SK-N-SH (cell line): ENCODE measurements around the gene TFDP2. TPM values are rescaled to one million over a fixed set of nuclear protein-coding genes. Genes with fewer than 3 reads are reported as not detected.

ENCODE experiments used
- CTCF ChIA-PET: fragments of 300-600, 350-600 bp; formaldehyde crosslinking; extraction: SDS; loops from one replicate; lab custom pipeline; 2021; lab: Yijun Ruan, JAX
- POLR2A ChIA-PET: fragments of 350-600 bp; sonication (Branson Sonifier 250); formaldehyde crosslinking; extraction: SDS; loops from one replicate; lab custom pipeline; 2020; ENCODE audit warnings: antibody characterized with exemption, inconsistent platforms; lab: Yijun Ruan, JAX
- DNase-seq: peaks from one replicate; pipeline ENCODE4 v3.0.0; 2012
- H2AFZ ChIP-seq: fragments of 200-600 bp; sonication (generic); 2 replicates; pipeline ENCODE4 v1.8.1; 2016; ENCODE audit warnings: antibody characterized with exemption, mild to moderate bottlenecking, low read depth
- H3F3A ChIP-seq: fragments of 200-600 bp; sonication (generic); replicated peaks from 2 replicates; pipeline ENCODE3; 2016; ENCODE audit warnings: antibody characterized with exemption, mild to moderate bottlenecking; ENCODE audit not compliant: insufficient read depth
- H3K27ac ChIP-seq, 2 experiments: fragments of 200-500 bp in 1 of 2; fragments of 200-600 bp in 1 of 2; sonication (Bioruptor generic) in 1 of 2; sonication (generic), shearing (Covaris generic) in 1 of 2; 2 replicates each; pipeline versions ENCODE4 v1.5.1 to v1.6.1; 2014 to 2016; ENCODE audit warnings: low read depth in 2 of 2, inconsistent platforms in 1 of 2, low read length in 1 of 2, mild to moderate bottlenecking in 1 of 2, mixed read lengths in 1 of 2
- H3K27me3 ChIP-seq: fragments of 200-600 bp; sonication (generic), shearing (Covaris generic); 2 replicates; pipeline ENCODE4 v1.6.1; 2016; ENCODE audit warnings: mixed run types; ENCODE audit not compliant: insufficient read depth
- H3K36me3 ChIP-seq, 2 experiments: fragments of 200-500 bp in 1 of 2; fragments of 200-600 bp in 1 of 2; sonication (Bioruptor generic) in 1 of 2; sonication (generic) in 1 of 2; replicated peaks in 1 of 2; 2 replicates each; pipeline versions ENCODE3 to v1.5.1; 2014 to 2016; ENCODE audit warnings: low read length in 1 of 2, mild to moderate bottlenecking in 1 of 2; ENCODE audit not compliant: insufficient read depth in 2 of 2, control insufficient read depth in 1 of 2
- H3K4me1 ChIP-seq, 2 experiments: fragments of 200-500 bp in 1 of 2; fragments of 200-600 bp in 1 of 2; sonication (Bioruptor generic) in 1 of 2; sonication (generic), shearing (Covaris generic) in 1 of 2; 2 replicates each; pipeline versions ENCODE4 v1.5.1 to v1.6.1; 2014 to 2016; ENCODE audit warnings: low read depth in 1 of 2, low read length in 1 of 2, mixed run types in 1 of 2; ENCODE audit not compliant: insufficient read depth in 2 of 2, control insufficient read depth in 1 of 2
- H3K4me2 ChIP-seq: fragments of 200-600 bp; sonication (generic), shearing (Covaris generic); 2 replicates; pipeline ENCODE4 v1.6.1; 2017; ENCODE audit warnings: mixed run types
- H3K4me3 ChIP-seq, 2 experiments: fragments of 200-500 bp in 1 of 2; fragments of 200-600 bp in 1 of 2; sonication (Bioruptor generic) in 1 of 2; sonication (generic), shearing (Covaris generic) in 1 of 2; 2 replicates each; pipeline versions ENCODE4 v1.5.1 to v1.8.1; 2014 to 2016; ENCODE audit warnings: low read depth in 2 of 2, inconsistent platforms in 1 of 2, low read length in 1 of 2, mild to moderate bottlenecking in 1 of 2, mixed read lengths in 1 of 2, moderate library complexity in 1 of 2
- H3K79me2 ChIP-seq: fragments of 200-600 bp; sonication (generic); 2 replicates; pipeline ENCODE4 v1.8.1; 2017; ENCODE audit warnings: mild to moderate bottlenecking; ENCODE audit not compliant: insufficient read depth
- H3K9ac ChIP-seq: fragments of 200-600 bp; sonication (generic); 2 replicates; pipeline ENCODE4 v1.6.1; 2017; ENCODE audit warnings: mixed run types
- H3K9me2 ChIP-seq: fragments of 200-600 bp; sonication (generic); 2 replicates; pipeline ENCODE4 v1.6.1; 2017; ENCODE audit warnings: mixed run types
- H3K9me3 ChIP-seq: fragments of 200-600 bp; sonication (generic); 2 replicates; pipeline ENCODE4 v1.6.1; 2017; ENCODE audit warnings: mixed run types, mild to moderate bottlenecking, moderate library complexity
- H4K20me1 ChIP-seq: fragments of 200-600 bp; sonication (generic); 2 replicates; pipeline ENCODE4 v1.6.1; 2017; ENCODE audit warnings: mild to moderate bottlenecking, mixed run types; ENCODE audit not compliant: insufficient read depth
- CHD2 ChIP-seq: fragments of 150-350 bp; IDR thresholded peaks from 2 replicates; pipeline ENCODE4 v1.6.1; 2018; ENCODE audit warnings: low read length; ENCODE audit not compliant: partially characterized antibody
- CTCF ChIP-seq: fragments of 200-600 bp; sonication (generic); IDR thresholded peaks from 2 replicates; pipeline ENCODE4 v1.6.1; 2017; ENCODE audit warnings: antibody characterized with exemption, mild to moderate bottlenecking, moderate library complexity
- ELF1 ChIP-seq: IDR thresholded peaks from 2 replicates; pipeline ENCODE4 v1.4.0; 2012
- EP300 ChIP-seq, 2 experiments: IDR thresholded peaks; 2 replicates each; pipeline versions ENCODE4 v1.4.0 to v1.6.1; 2012; ENCODE audit warnings: borderline replicate concordance in 1 of 2, low read depth in 1 of 2, low read length in 1 of 2
- EZH2phosphoT487 ChIP-seq: fragments of 200-600 bp; sonication (generic); IDR thresholded peaks from 2 replicates; pipeline ENCODE4 v1.6.1; 2017; ENCODE audit warnings: low read depth, mixed run types, mild to moderate bottlenecking, antibody characterized with exemption, moderate library complexity, borderline replicate concordance
- FOSL2 ChIP-seq: IDR thresholded peaks from 2 replicates; pipeline ENCODE4 v1.4.0; 2012; ENCODE audit warnings: low read depth, mild to moderate bottlenecking, moderate library complexity, borderline replicate concordance
- GABPA ChIP-seq: IDR thresholded peaks from 2 replicates; pipeline ENCODE4 v1.4.0; 2012; ENCODE audit warnings: low read depth, mild to moderate bottlenecking
- MAX ChIP-seq: IDR thresholded peaks from 2 replicates; pipeline ENCODE4 v1.4.0; 2012; ENCODE audit warnings: low read depth
- MEF2A ChIP-seq: IDR thresholded peaks from 2 replicates; pipeline ENCODE4 v1.4.0; 2012; ENCODE audit warnings: low read depth, borderline replicate concordance
- MXI1 ChIP-seq: IDR thresholded peaks from 2 replicates; pipeline ENCODE4 v1.6.1; 2012; ENCODE audit warnings: mild to moderate bottlenecking, low read depth, low read length, improper control_type of control experiment
- NFIC ChIP-seq: IDR thresholded peaks from 2 replicates; pipeline ENCODE4 v1.4.0; 2012; ENCODE audit warnings: borderline replicate concordance
- POLR2AphosphoS5 ChIP-seq: IDR thresholded peaks from 2 replicates; pipeline ENCODE4 v1.6.1; 2012; ENCODE audit warnings: low read depth, low read length
- RCOR1 ChIP-seq: fragments of 150-350 bp; IDR thresholded peaks from 2 replicates; pipeline ENCODE4 v1.6.1; 2017; ENCODE audit warnings: antibody characterized with exemption, low read length
- REST ChIP-seq: IDR thresholded peaks from 2 replicates; pipeline ENCODE4 v1.6.1; 2012; ENCODE audit warnings: mild to moderate bottlenecking, low read depth, low read length, moderate library complexity
- RFX5 ChIP-seq: IDR thresholded peaks from 2 replicates; pipeline ENCODE4 v1.6.1; 2012; ENCODE audit warnings: mild to moderate bottlenecking, improper control_type of control experiment, low read length
- RXRA ChIP-seq: IDR thresholded peaks from 2 replicates; pipeline ENCODE4 v1.4.0; 2012; ENCODE audit warnings: low read depth, mild to moderate bottlenecking, borderline replicate concordance
- SMC3 ChIP-seq: IDR thresholded peaks from 2 replicates; pipeline ENCODE4 v1.6.1; 2012; ENCODE audit warnings: low read depth, low read length, improper control_type of control experiment
- TAF1 ChIP-seq: IDR thresholded peaks from 2 replicates; pipeline ENCODE4 v1.6.1; 2012; ENCODE audit warnings: low read depth, mild to moderate bottlenecking, low read length, moderate library complexity, borderline replicate concordance
- TCF12 ChIP-seq: IDR thresholded peaks from 2 replicates; pipeline ENCODE4 v1.4.0; 2012
- TEAD4 ChIP-seq: IDR thresholded peaks from 2 replicates; pipeline ENCODE4 v1.4.0; 2012; ENCODE audit warnings: mild to moderate bottlenecking, borderline replicate concordance; ENCODE audit not compliant: insufficient read depth
- USF1 ChIP-seq: IDR thresholded peaks from 2 replicates; pipeline ENCODE4 v1.4.0; 2012; ENCODE audit warnings: low read depth, borderline replicate concordance
- WGBS: methylation state at CpG from one replicate; pipeline ENCODE4 v1.1.6; 2017; ENCODE audit warnings: low lambda C conversion rate; 5-methylcytosine and 5-hydroxymethylcytosine counted together
- polyA plus RNA-seq, 3 experiments: library from polyadenylated mRNA; depleted of rRNA; stranded (reverse); fragments of >200 nt; gene quantifications; 2 replicates each; pipeline ENCODE4 v1.2.3, GENCODE V29; 2012
- TF ChIP-seq, protein P1 (sequence below): IDR thresholded peaks from 2 replicates; pipeline ENCODE4; 2012

Gene TFDP2
- polyA plus RNA-seq, 1 of the 3 experiments (the other 2 are of a cell fraction): 8.6 TPM

GRCh38 chr3:142112601-142113000 lies 36.7 kb downstream of the TFDP2 start:
- Histone ChIP-seq H3K27me3 (no peaks in the 10 kb centered on the region), H3K9me3 (no peaks in the 10 kb centered on the region), H3K4me3 (no peak overlapping the region), H4K20me1 (no peaks in the 10 kb centered on the region), H3K4me2 (no peak overlapping the region), H3F3A (no peaks in the 10 kb centered on the region), H3K27ac (no peak overlapping the region), H3K9ac (no peak overlapping the region), H2AFZ (no peak overlapping the region), H3K79me2 (peaks cover 8% of the 10 kb centered on the region), H3K36me3 (no peaks in the 10 kb centered on the region), H3K4me1 (no peaks in the 10 kb centered on the region), H3K9me2 (no peaks in the 10 kb centered on the region)
- ChIA-PET CTCF (interaction anchor here (0.9 kb wide), 1 partner anchor 169 kb away, joined by 3 read pairs; no protein-coding TSS in a partner anchor), POLR2A (no interaction called here)
- DNase-seq: no peak
- WGBS: 100% methylated on average over 1 of the region's 1 CpG
- TF ChIP-seq POLR2AphosphoS5 (no peak), RCOR1 (no peak), MAX (no peak), EZH2phosphoT487 (no peak), CHD2 (no peak), FOSL2 (no peak), EP300 (IDR thresholded peaks at IDR 0.05; ENCODE audit: borderline replicate concordance in 1 of 2, low read depth in 1 of 2, low read length in 1 of 2) (no peak), ELF1 (no peak), TAF1 (no peak), TEAD4 (no peak), CTCF (no peak), RXRA (no peak)

GRCh38 chr3:142106548-142106947 lies 42.8 kb downstream of the TFDP2 start:
- Histone ChIP-seq H3K4me3 (no peak overlapping the region), H3K4me1 (no peaks in the 10 kb centered on the region), H3F3A (no peaks in the 10 kb centered on the region), H3K9me2 (no peaks in the 10 kb centered on the region), H3K27ac (no peak overlapping the region), H3K9ac (no peak overlapping the region), H3K27me3 (no peaks in the 10 kb centered on the region), H3K9me3 (no peaks in the 10 kb centered on the region), H3K36me3 (no peaks in the 10 kb centered on the region), H2AFZ (no peak overlapping the region), H3K4me2 (no peak overlapping the region), H3K79me2 (peaks cover 2% of the 10 kb centered on the region; the same call in 1 of the 2 replicates), H4K20me1 (no peaks in the 10 kb centered on the region)
- ChIA-PET POLR2A (interaction anchor here (0.5 kb wide), 1 partner anchor 166 kb away, joined by 3 read pairs; no protein-coding TSS in a partner anchor), CTCF (interaction anchor here (1.2 kb wide), 1 partner anchor 173 kb away, joined by 4 read pairs; no protein-coding TSS in a partner anchor)
- 56% methylated on average over 2 of the region's 2 CpGs for WGBS
- no peak for DNase-seq
- TF ChIP-seq NFIC: no peak
- no peak for TF ChIP-seq MEF2A
- TF ChIP-seq GABPA: no peak
- no peak for TF ChIP-seq TEAD4
- TF ChIP-seq TCF12: no peak
- no peak for TF ChIP-seq SMC3
- TF ChIP-seq, protein P1, sequence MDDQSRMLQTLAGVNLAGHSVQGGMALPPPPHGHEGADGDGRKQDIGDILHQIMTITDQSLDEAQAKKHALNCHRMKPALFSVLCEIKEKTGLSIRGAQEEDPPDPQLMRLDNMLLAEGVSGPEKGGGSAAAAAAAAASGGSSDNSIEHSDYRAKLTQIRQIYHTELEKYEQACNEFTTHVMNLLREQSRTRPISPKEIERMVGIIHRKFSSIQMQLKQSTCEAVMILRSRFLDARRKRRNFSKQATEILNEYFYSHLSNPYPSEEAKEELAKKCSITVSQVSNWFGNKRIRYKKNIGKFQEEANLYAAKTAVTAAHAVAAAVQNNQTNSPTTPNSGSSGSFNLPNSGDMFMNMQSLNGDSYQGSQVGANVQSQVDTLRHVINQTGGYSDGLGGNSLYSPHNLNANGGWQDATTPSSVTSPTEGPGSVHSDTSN: no peak
- TF ChIP-seq USF1: no peak
- no peak for TF ChIP-seq REST
- no peak for TF ChIP-seq RFX5
- TF ChIP-seq MXI1: no peak
- no peak for TF ChIP-seq TAF1
